T-helper 1 cell treated with Interleukin-12 subunit alpha and Interleukin-12 subunit beta and Interleukin-4 antibody, amounts not matched to agents 30 ng/mL and 1 ng/mL, for 36 hours (primary cell): ENCODE results near the gene ENGASE. TPM values are rescaled to one million over a fixed set of nuclear protein-coding genes. Genes with fewer than 3 reads are reported as not detected.

ENCODE experiments used
- intact Hi-C: fragments of 100-400 bp; cut with micrococcal nuclease; formaldehyde crosslinking; loops from one replicate; pipeline ENCODE4 v1.15.1; 2024
- total RNA-seq: library from RNA; stranded (reverse); gene quantifications from 2 replicates; pipeline ENCODE4 v1.2.3, GENCODE V29; 2022

ENGASE gene
- total RNA-seq, 1 donor from 2014 or later: 41.2 TPM

DNA sequence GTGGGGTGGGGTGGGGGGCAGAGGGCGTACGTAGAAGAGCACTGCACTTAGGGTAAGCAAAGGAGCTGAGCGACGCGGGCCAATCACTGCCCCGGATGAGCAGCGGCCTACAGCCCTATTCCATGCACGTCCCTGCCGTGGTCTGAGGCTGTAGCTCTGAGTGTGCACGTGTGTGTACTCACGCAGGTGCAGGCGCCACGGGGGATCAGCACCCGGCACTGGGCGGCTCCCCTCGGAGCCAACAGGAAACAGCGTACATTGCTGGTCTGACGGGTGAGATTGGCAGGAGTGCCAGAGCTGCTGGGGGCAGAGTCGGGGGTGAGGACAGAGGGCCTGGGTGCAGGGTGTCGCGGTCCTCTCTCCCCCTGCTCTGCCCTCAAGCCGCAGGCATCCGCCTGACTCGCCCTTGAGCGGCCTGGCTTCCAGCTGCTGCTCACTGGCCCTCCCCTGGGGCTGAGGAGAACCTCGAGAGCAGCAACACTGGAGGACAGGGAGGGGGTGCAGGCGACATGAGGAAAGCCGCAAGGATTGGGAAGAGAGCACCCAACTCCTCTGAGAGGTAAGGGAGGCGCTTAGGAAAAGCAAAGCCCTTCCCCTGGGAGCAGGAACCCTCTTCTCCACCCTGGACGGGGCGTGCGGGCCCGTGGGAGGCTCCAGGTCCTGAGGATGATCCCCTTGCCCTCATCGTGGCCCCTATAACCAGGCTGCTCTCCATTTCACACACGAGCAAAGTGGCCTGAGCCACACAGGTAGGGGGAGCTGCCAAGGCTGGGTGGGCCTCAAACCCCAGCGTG, 57.8 kb downstream of the ENGASE start:
- intact Hi-C loops: no loop called here

- intact Hi-C loops: no loop called here
Measured at GRCh38 chr17:79133214-79133613, 58.6 kb downstream of the ENGASE start.

- intact Hi-C loops: no loop called here
Measured at GRCh38 chr17:79133985-79134384, 59.4 kb downstream of the ENGASE start.

DNA sequence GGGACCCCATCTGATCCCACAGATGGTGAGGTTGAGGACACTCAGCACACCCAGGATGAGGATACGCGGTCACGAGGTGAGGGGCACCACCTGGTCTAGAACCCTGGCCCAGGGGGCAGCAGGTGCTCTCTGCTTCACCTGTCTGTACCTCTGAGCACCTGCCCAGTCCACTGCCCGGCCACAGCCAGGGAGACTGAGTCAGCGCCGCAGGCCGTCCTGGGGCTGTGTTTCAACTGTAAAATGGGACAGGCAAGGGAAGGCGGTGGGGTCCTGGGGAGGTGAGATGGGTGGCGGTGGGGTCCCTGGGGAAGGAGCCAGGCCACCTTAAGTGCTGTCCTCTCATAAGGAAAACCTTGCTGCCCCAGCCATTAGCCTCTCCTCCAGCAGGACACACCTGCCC, 60.4 kb downstream of the ENGASE start:
- intact Hi-C loops: no loop called here

DNA sequence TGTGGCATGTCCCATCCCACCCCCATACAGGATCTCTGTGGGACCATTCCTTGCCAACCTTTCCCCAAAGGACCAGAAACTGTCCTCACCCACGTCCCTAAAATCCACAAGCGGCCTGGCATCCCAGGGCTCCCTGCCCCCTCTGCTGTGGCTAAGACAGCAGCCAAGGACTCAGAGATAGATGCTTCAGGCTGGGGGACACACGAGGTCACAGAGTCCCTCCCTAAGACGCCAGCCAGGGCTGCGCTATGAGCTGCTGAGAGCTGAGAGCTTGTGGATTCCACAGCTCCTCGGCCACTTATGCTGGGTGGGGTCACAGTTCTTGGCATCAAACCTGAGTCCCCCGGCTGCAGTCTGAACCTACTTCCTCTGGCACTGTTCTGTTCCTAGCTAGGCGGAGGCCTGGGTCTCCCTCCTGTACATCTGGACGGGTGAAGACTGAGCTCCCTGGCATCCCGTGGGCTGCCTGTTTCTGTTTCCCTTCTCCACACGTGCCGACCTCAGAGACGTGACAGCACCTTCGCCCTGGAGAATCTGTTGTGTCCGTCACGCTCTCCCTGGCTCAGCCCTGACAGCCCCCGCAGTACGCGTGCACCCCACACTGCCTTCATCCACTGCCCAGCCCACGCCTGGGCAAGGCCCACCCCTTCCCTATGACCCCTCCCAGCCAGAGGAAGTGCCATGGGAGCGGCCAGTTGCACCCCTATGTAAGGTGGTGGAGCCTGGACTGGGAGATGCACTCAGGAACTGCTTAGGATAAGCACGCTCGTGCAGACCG, 61.2 kb downstream of the ENGASE start:
- intact Hi-C loops: no loop called here

Other genes starting within 250 kb of the ENGASE start
- 95.5 and 110 TPM in 2 replicates for gene USP36, start 234.0 kb upstream of the ENGASE start, total RNA-seq
- gene CEP295NL, start 171.6 kb upstream of the ENGASE start, total RNA-seq: 0.22 TPM in 1 of 2 replicates, not detected in the other
- 1.8 and 2.3 TPM in 2 replicates for gene TIMP2, start 149.4 kb upstream of the ENGASE start, total RNA-seq
- 212 and 224 TPM in 2 replicates for gene LGALS3BP, start 94.9 kb upstream of the ENGASE start, total RNA-seq
- 82.8 and 83.9 TPM in 2 replicates for gene CANT1, start 65.1 kb upstream of the ENGASE start, total RNA-seq
- gene C1QTNF1, start 50.7 kb upstream of the ENGASE start, total RNA-seq: 0.12 TPM in 1 of 2 replicates, not detected in the other